Rectal smooth muscle tissue (tissue), 1 donor: Measurements from ENCODE around the gene PRDX6.

Experiments used
- H3K27ac ChIP-seq: one replicate; pipeline ENCODE4 v1.7.0; 2013; ENCODE audit warnings: low read depth, low read length, inconsistent platforms
- H3K27me3 ChIP-seq: one replicate; pipeline ENCODE4 v1.7.0; 2013; ENCODE audit warnings: low read length; ENCODE audit not compliant: control insufficient read depth, insufficient read depth
- H3K36me3 ChIP-seq: one replicate; pipeline ENCODE4 v1.7.0; 2013; ENCODE audit warnings: low read length; ENCODE audit not compliant: control insufficient read depth, insufficient read depth
- H3K4me1 ChIP-seq: one replicate; pipeline ENCODE4 v1.7.0; 2013; ENCODE audit warnings: low read length; ENCODE audit not compliant: control insufficient read depth, insufficient read depth
- H3K4me3 ChIP-seq: one replicate; pipeline ENCODE4 v1.7.0; 2013; ENCODE audit warnings: low read length
- H3K9ac ChIP-seq: one replicate; pipeline ENCODE4 v1.7.0; 2013; ENCODE audit warnings: low read length

The PRDX6 gene, protein sequence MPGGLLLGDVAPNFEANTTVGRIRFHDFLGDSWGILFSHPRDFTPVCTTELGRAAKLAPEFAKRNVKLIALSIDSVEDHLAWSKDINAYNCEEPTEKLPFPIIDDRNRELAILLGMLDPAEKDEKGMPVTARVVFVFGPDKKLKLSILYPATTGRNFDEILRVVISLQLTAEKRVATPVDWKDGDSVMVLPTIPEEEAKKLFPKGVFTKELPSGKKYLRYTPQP

DNA sequence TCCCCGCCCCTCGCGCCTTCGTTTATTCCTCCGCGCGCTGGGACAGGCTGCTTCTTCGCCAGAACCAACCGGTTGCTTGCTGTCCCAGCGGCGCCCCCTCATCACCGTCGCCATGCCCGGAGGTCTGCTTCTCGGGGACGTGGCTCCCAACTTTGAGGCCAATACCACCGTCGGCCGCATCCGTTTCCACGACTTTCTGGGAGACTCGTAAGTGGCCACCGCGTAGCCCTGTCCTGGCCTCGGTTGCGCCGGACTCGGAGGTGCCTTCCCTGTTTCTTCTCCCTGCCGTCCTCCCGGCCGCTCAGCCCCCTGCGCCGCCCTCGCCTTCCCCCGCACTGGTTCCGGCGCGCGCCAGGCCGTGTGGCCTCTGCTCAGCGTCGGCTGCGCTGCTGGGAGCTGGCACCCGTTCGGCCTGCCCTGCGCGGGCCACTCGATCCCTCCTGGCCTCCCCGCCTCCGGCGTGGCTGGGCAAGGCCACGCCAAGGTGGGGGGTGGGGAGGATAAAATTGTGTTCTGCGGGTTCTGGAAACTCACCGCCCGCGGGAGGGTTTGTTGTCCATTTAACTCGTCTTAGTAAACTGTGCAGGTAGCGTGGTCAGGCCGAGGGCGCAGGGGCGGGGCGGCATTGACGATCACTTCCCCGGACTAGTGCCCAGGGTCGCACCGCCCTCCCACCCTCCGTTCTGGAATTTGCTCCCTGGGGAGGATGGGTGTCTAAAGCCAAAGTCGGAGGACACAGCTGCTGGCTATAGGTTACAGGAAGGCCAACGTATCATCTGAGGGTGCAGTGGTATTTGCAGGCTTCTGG lies at the start of gene PRDX6:
Gene PRDX6, plus strand, starts transcription at position 50 of the 808 bp plus-strand sequence. Its CDS starts 63 bp downstream, at position 113.
- Histone ChIP-seq H3K4me1 (peaks cover 12% of the 10 kb centered on the region), H3K4me3 (peak within 1 kb of the TSS; percentile 93), H3K9ac (peak within 1 kb of the TSS; percentile 84), H3K36me3 (peaks cover 10% of the 10 kb centered on the region), H3K27me3 (no peaks in the 10 kb centered on the region), H3K27ac (peak within 1 kb of the TSS; percentile 98)

DNA sequence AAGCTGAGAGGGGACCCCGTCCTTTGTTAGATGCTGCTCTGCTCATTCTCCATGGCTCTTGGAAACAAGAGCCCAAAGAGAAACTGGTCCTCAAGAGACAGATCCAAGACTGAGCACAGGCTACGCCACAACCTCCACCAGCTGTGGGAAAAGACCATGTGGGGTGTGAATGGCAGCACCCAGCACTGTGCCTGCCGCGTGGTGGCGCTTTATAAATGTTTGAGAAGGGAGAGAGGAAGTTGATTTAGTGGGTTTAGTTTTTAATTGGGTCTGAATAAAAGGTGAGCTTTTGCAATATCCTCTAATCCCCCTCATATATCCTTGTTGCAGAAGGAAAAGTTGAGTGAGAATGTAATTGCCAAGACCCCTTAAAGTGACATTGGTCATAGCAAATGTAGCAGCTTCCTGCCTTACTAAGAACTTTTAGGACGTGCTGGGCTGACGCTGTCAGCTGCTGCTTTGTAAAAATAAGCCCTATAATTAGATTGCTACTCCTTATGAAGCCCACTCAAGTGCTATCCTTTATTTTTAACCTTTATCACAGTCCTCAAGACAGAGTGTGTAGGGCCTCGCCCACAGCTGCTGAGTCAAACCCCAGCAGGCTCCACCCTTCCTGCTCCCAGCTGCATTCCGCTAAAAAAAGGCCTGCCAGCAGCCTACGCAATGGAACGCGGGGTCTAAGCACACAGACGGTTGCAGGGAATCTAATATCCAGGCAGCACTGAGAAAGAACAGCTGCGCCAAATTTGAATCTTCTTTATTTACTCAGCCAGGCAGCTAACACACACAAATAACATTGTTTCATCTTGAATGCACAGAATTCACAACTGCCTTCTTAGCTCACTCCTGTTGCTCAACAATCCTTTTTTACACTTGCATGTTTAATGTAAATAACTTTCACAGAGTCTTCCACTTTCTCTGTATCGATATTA lies 47.4 kb upstream of the PRDX6 start:
- H3K9ac ChIP-seq = no peak overlapping the region
- H3K4me1 ChIP-seq = peaks cover 21% of the 10 kb centered on the region
- no peaks in the 10 kb centered on the region for H3K27me3 ChIP-seq
- H3K27ac ChIP-seq = peak overlapping the region; percentile 83
- no peaks in the 10 kb centered on the region for H3K36me3 ChIP-seq
- H3K4me3 ChIP-seq = peak overlapping the region; percentile 48

DNA sequence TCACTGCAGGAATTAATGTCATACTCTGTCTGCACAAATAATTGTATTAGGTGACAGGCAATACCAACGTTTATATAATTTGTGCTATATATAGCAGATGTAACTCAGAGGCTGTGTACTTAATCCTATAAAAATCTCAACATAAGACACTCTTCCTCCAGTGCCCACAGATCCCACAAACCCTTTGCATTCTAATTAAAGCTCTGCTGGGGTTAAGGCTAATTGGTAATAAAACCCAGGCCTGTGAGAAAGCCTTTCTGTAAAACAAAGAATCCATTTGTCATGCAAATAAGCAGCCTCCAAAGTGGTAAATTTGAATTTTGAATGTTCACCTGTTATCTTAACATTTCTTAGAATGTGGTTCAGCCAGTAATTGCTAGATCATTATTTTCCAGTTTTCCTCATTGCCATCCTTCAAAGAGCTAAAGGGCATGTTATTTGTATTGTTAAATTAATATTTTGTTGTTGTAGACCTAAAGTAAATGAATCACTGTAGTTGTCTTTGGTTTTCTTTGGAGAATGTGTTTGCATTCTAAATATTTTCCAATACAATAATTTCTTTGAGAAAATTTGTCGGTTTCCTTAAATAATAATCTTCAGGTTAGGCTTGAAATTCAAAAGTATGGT lies 46.3 kb upstream of the PRDX6 start:
- Histone ChIP-seq H3K36me3 (no peaks in the 10 kb centered on the region), H3K27me3 (no peaks in the 10 kb centered on the region), H3K9ac (no peak overlapping the region), H3K4me3 (peak overlapping the region; percentile 3), H3K4me1 (peaks cover 21% of the 10 kb centered on the region), H3K27ac (peak overlapping the region; percentile 83)

DNA sequence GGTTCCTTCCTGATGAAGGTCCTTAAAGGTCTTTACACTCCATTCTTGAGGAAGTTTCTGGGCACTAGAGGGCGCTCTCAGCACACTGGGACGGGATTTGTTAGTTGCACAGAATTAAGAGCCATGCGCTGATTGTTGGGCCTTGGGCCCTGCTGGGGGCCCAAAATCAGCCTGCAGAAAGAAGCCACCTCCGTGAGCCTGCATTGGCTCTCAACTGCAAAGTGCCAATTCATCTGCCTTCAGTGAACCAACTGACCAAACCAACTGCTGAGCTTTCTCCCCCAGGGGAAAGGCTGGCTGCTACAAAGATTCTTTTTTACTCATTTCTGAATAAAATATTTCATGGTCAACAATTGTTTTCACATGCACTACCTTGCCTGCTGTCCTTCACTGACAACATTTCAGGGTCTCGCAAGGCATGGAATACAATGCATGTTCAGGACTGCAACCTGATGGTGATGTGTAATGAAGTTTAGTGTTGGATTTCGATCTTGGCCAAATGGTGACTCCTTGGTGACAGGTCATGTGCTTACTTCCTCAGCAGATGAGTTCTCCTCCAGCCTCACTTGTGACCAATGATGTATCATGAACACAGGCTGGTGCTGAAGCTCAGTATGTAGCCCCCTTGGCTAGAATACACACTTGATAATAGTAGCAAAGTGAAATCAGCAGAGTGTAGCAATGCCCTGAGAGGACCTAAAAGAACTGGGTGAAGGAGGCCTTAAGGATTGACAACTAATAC lies 45.7 kb upstream of the PRDX6 start:
- Histone ChIP-seq H3K27ac (no peak overlapping the region), H3K4me3 (no peak overlapping the region), H3K27me3 (no peaks in the 10 kb centered on the region), H3K36me3 (no peaks in the 10 kb centered on the region), H3K9ac (no peak overlapping the region), H3K4me1 (peaks cover 21% of the 10 kb centered on the region)

DNA sequence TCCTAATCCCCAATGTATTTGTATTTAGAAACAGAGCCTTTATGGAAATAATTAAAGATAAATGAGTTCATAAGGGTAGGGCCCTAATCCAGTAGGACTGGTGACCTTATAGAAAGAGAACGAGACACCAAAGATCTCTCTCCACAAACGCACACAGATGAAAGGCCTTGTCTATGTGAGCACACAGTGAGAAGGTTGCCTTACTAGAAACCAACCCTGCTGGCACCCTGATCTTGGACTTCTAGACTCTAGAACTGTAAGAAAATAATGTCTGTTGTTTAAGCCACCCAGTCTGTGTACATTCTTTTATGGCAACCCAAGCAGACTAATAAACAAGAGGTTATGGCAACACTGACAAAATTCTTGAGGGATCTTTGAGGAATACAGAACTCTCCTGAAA lies 44.8 kb upstream of the PRDX6 start:
- Histone ChIP-seq H3K27me3 (no peaks in the 10 kb centered on the region), H3K4me3 (no peak overlapping the region), H3K9ac (no peak overlapping the region), H3K36me3 (no peaks in the 10 kb centered on the region), H3K4me1 (peaks cover 21% of the 10 kb centered on the region), H3K27ac (no peak overlapping the region)

DNA sequence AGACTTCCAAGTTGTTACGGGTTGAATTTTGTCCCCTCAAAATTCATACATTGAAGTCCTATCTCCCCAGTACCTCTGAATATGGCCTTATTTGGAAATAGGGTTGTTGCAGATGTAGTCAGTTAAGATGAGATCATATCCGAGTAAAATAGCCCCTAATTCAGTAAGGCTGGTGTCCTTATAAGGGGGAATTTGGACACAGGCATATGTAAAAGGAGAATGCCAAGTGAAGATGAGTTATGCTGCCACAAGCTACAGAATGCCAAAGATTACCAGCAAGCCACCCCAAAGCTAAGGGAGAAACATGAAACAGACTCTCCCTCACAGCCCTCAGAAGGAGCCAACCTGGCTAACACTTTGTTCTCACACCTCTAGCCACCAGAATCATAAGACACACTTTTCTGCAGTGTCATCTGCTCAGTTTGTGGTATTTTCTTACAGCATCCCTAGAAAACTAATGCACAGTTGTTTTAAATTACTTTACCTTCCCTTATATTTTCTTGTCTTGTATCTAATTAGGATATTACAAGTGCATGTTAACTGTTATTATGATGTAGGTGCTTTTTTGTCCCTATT lies 43.3 kb upstream of the PRDX6 start:
- Histone ChIP-seq H3K27me3 (no peaks in the 10 kb centered on the region), H3K4me3 (no peak overlapping the region), H3K4me1 (peaks cover 21% of the 10 kb centered on the region), H3K27ac (no peak overlapping the region), H3K9ac (no peak overlapping the region), H3K36me3 (no peaks in the 10 kb centered on the region)

DNA sequence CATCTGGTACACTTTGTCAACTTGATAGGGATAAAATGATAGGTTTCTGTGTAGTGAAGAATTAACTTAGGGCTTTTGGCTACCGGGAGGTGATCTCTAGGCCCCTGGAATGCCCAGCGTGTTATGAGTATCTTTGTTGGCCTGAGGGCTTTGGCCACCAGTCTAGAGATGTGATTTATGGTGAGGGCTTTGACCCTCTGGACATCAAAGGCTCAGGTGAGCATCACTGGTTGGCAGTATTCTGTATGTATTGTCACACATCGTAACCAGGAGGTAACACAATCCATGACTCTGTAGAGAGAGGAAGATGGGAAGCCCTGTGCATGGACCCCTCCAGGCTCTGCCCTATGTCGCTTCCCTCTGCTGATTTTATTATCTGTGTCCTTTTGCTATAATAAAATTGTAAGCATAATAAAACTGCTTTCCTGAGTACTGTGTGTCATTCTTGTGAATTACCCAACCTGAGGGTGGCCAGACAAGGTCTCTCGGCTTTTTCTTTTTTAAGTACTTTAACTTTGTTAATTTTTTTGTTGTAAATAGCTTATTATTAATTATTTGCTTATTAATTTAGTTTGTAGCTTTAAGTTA lies 40.2 kb upstream of the PRDX6 start:
- Histone ChIP-seq H3K27ac (no peak overlapping the region), H3K4me3 (no peak overlapping the region), H3K4me1 (no peaks in the 10 kb centered on the region), H3K36me3 (no peaks in the 10 kb centered on the region), H3K9ac (no peak overlapping the region), H3K27me3 (no peaks in the 10 kb centered on the region)

DNA sequence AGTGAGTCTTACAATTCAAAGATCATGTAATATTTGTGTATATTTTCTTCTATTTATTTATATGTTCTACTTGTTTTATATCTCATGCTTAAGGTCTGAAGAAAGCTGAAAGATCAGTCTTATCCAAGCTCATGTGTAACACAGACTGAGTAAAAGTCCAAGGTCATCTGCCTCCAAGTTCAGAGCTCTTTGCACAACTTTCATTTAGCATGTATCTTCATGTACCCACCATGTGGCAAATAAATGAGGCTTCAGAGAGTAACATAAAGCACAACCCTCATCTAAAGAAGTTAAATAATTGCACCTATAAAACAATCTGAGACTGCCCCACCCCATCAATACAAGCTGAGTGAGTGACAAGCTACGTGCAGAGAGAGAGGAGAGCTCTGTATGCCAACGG lies 38.5 kb upstream of the PRDX6 start:
- no peaks in the 10 kb centered on the region for H3K27me3 ChIP-seq
- H3K9ac ChIP-seq = no peak overlapping the region
- H3K36me3 ChIP-seq = no peaks in the 10 kb centered on the region
- H3K27ac ChIP-seq = no peak overlapping the region
- H3K4me3 ChIP-seq = no peak overlapping the region
- H3K4me1 ChIP-seq = no peaks in the 10 kb centered on the region

DNA sequence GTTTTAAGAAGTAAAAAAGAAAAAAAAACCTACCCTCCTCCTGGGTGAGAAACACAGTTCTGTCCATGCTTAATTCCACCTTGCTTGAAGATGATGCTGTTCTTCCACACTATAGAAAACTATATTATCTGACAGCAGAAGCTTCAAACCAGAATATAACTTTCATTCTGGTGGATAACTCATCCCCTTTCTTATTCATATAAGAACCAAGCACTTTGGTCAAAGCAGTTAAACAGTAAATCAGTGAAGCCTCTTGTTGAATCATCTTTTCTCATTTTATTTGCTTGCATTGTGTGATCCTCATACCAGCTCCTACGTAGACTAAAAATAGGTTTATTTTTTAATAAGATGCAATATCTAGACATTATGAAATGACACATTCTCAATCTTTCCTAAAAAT lies 36.7 kb upstream of the PRDX6 start:
- Histone ChIP-seq H3K9ac (no peak overlapping the region), H3K36me3 (no peaks in the 10 kb centered on the region)

DNA sequence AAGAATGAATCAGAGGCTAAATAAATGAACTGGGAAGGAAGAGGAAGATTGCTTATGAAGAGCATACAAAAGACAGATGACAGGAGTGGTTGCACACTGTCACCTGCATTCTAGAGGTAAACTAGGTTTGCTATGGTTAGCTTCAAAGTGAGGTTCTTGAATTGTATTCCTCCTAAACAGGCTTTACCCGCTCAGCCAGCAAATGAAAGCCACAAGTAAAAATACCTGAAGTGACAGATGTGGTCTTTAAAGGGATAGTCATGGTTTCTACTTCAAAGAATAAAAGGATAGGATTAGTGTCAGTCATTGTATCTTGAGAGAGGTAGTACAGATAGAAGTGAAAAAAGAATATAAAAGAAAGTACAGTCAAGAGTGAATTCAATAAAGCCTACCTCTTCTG lies 32.4 kb upstream of the PRDX6 start:
- no peaks in the 10 kb centered on the region for H3K27me3 ChIP-seq
- no peak overlapping the region for H3K9ac ChIP-seq

More for the DNA sequence above, 36.7 kb upstream of the PRDX6 start:
- no peak overlapping the region for H3K4me3 ChIP-seq
- no peak overlapping the region for H3K27ac ChIP-seq
- H3K27me3 ChIP-seq = no peaks in the 10 kb centered on the region
- H3K4me1 ChIP-seq = no peaks in the 10 kb centered on the region

DNA sequence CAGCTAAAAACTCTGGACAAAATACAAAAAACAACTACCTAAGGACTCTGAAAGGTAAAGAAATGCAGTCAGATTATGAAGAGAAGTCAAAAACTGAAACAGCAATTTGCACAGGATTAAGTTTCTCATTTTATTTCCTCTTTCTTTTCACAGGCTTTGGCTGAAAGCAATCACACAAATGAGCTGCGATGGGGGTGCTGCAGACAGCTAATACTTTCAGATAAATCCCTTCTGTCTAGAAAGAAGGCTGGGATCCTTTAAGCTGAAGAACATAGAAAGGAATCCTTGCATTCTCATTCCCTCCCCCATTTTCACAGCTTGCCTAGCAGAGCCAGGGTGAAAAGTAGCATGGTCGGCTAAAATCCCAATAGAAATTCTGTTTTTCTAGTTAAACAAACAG lies 32.0 kb upstream of the PRDX6 start:
- Histone ChIP-seq H3K36me3 (no peaks in the 10 kb centered on the region), H3K9ac (no peak overlapping the region), H3K4me3 (no peak overlapping the region), H3K4me1 (no peaks in the 10 kb centered on the region), H3K27me3 (no peaks in the 10 kb centered on the region), H3K27ac (no peak overlapping the region)

More for the DNA sequence above, 32.4 kb upstream of the PRDX6 start:
- Histone ChIP-seq H3K4me3 (no peak overlapping the region), H3K4me1 (no peaks in the 10 kb centered on the region), H3K36me3 (no peaks in the 10 kb centered on the region), H3K27ac (no peak overlapping the region)
